Renal cortex interstitium (tissue), 11 donors: ENCODE measurements around the gene LPIN1. TPM values are rescaled to one million over a fixed set of nuclear protein-coding genes. Genes with fewer than 3 reads are reported as not detected.
"Not testable (repeated sequence)": the region's sequence is repeated elsewhere in the genome, so short reads cannot be mapped to it uniquely, and the experiment has no call there.

Experiments used
- DNase-seq, 11 donors: peaks; one replicate each; pipeline ENCODE4 v3.0.0-alpha.2; 2013; ENCODE audit warnings: low read depth in 9 of 11, low spot score in 4 of 11; ENCODE audit errors: extremely low read depth in 1 of 11
- polyA plus RNA-seq, 3 donors: library from polyadenylated mRNA; unstranded; fragments of 120-200 nt; gene quantifications; one replicate each; pipeline ENCODE4 v1.2.1, GENCODE V29; 2013; ENCODE audit not compliant: insufficient read length in 3 of 3

LPIN1 gene
- polyA plus RNA-seq, 3 donors, result 19.8 to 26.4 (median 22.5) TPM

GRCh38 chr2:11796190-11797171 is 50.0 kb downstream of the LPIN1 start:
- no peak for DNase-seq

- no peak for DNase-seq
These were observed 51.4 kb downstream of the LPIN1 start for GRCh38 chr2:11797846-11798245.

DNA sequence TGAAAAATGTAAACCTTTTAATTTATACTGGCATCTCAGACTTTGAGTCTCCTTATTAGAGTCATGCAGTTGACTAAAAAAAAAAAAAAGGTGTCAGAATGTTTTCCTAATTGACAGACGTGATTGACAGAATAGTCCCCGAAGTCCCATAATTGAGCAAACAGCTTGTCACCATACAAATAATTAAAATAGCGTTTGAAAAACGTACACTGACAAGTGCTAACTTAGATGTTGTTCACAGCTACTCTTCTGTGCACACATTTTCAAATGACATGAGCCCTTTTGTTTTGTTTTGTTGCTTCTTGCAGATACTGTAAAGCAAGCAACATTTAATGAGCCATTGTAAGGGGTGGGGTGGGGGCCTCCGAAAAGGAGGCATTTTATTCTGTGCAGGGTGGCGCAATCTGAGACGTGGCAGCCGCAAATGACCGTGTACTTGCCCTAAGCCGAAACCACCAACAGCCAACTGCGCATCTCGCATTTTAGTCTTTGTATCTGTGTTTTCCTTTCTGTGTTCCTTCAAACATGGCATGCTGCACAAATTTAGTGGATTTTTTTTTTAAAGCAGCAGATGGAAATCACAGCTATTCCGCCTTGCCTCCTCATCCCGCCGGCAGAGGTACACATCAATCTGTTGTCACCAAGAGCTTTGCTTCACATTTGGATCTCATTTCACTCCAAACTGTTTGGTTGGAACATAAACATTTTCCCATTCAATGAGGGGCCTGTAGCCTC is 52.4 kb downstream of the LPIN1 start:
- DNase-seq, result no peak

DNA sequence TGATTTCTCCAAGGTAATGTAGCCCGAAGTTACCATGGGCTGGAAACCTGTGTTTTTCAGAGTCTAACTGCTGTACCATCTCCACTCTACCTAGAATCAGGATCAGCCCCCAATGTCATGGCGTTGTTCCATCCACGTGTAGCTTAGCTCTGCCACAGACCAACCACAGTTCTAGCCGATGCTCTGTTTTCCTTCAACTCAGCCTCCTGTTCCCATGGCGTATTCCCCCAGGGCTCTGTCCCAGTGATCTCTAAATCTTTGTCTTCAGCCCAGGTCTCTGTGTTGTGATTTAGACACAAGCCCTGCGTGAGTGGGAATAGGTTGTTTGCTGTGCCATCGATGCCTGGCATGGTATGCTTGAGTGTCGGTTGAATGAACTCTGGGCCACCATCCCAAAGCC is 53.4 kb downstream of the LPIN1 start:
- no peak for DNase-seq

- no peak for DNase-seq
These were observed 56.4 kb downstream of the LPIN1 start for GRCh38 chr2:11802782-11803191.

GRCh38 chr2:11805024-11805423 is 58.6 kb downstream of the LPIN1 start:
- no peak for DNase-seq

DNA sequence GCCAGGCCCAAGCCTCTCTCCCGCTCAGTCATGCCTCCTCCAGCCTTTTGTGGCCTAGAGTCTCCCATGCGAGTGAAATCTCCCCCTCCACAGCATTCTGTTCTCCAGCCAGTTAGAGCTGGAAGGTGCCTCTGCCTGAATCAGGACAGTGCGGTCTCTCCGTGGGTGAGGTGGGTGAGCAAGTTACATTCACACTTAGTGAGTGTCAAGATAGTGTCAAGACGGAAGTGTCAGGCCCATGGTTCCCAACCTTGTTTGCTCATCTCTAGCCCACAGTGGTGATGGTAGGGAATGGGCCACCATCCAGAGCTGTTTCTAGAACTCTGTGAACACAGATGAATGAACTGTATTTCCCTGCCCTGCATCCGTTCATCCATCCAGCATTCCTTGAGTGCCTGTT is 59.5 kb downstream of the LPIN1 start:
- no peak for DNase-seq

GRCh38 chr2:11807156-11808015 is 61.0 kb downstream of the LPIN1 start:
- no peak for DNase-seq

DNA sequence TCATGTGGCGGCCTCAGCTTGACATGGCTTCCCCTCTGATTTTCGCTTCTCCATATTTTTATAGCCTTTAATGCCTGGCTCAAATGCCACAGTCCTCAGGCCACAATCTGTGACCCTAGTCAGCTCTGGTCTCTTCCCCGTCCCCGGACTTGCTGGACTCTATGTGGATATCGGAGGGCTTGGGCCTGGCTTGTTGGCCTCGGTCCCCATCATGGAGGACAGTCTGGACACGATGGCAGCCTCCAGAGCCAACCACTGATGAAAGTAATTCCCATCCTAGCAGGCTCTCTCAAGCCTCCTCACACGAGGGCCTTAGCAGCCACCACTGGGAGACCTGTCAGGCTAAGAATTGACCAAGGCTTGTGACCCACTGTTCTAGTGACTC is 61.6 kb downstream of the LPIN1 start:
- DNase-seq, result no peak

DNA sequence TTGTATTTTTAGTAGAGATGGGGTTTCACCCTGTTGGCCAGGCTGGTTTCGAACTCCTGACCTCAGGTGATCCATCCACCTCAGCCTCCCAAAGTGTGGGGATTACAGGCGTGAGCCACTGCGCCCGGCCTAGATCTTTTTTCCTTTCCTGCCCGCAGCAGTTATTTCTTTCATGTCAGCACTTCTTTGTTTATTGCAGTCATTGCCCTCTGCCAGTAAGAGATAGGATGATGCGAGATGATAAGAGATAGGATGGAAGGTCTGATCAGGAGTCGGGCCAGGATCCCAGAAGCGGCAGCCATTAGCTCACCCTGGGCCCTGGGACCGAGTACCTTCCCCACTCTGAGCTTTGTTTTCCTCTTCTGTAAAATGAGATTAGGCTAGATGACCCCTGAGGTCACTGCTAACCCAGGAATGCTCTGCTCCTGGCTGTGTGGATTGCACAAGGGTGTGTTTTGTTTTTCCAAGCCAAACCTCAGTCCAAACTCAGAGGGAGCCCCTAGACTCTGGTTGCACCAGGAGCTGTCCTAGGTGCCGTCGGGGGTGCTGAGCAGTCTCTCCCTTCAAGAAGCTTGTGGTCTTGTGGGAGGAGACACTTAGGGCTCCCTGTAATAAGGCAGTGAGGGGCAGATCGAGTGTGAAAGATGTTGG is 63.3 kb downstream of the LPIN1 start:
- no peak for DNase-seq

DNA sequence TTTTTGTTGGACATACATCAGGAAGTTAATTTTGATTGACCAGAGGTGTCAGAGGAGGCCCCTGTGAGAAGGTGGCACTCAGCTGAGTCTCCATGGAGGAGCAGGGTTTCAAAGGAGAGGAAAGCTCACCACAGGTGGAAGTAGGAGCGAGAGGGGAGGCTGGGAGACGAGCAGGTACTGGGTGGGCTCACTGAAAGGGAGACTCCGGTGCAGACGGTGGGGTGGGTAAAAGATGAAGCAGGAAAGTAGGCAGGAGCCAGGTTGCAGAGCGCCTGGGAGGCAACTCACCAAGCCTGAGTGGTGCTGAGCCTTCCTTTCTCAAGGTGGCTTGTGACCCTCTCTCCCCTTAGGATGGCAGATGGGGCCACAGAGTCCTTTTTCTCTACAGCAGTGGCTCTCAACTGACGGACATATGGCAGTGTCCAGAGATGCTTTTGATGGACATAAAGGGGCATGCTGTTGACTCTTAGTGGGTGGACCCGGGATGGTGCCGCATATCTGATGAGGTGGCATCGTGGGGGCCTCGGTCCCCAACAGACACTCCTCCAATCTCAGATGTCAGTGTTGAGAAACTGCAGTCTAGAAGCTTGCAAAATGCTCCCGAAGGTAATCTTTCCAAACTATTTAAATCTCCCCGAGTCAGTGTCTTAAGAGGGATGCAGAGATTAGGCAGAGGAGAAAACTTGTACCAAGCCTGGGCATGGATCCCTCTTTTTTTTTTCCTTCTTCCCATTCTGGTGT is 64.0 kb downstream of the LPIN1 start:
- no peak for DNase-seq

DNA sequence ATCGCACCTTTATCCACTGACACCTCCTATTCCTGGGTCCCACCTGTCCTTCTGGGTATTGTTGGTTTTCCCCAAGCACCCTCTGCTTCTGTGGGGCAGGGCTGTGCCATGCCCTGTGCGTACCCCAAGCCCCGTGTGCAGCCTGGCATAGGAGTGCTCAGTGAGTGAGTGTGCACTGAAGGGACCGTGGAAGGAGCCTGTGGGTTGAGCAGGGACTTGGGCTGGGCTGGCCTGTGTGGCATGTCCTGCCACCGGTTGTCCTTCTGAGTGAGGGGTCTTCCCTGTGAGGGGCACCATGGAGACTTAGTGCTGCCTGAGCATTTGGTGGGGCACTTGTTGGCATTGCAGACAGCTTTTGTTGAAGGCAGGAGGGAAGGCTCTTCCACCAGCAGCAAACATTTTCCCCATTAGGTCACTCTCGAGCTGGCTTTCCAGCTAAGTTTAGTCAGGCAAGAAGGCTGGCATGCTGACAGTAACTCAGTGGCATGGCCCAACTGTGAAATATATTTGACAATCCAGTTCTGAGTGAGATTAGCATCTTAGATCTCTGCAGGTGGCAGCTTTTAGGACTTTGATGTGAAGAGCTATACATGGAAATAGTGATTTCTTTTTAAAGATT is 64.7 kb downstream of the LPIN1 start:
- DNase-seq, result no peak

DNA sequence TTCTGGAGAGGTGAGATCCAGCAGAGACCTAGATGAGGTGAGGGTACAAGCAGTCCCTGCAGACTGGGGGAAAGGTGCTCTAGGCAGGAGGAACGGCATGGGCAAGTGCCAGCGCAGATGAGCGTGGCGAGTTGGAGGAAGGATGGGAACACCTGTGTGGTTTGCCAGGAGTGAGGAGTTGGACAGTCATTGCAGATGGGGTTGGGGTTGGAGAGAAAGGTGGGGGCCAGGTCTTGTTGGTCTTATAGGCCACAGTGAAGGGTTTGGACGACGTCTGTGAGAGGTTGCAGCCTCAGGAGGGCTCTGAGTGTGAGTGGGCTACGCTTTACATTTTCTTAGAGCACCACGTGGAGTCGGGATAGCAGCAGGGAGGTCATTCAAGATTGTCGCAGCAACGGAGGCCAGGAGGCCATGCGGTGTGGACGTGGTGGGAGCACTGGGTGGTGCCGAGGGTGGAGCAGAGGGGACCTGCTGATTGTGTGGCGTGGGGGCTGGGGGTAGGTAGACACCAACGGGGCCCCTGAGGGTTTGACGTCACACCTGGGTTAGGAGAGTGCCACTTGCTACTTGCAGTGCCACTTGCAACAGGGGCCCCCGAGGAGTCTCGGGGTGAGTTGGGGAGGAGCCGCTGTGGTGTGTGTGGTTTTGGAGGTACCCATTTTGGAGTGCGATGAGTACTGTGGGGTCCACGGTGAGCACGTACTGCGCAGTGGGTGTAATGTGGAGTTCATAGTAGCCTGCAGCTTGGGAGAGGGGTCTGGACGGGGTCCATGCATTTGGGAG is 66.2 kb downstream of the LPIN1 start:
- no peak for DNase-seq

- DNase-seq, result not testable (repeated sequence)
These were observed 66.9 kb downstream of the LPIN1 start for GRCh38 chr2:11813345-11813744.

DNA sequence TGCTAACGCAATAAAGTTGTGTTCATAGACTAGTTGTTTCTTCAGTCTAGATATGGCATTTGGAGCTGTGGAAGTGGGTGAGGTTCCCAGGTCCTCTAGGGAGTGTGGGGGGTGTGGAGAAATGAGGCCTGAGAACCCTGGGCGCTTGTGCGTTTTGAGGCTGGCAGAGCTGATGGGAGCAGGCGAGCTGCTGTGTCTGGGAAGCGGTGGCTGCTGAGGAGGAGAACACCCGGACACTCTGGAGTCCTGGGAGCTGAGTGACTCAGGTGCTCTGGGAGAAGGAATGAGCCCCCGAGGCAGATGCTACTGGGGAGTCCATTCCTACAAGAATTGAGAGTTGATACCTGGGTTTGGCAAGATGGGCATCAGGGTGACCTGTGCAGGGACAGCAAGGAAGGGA is 67.5 kb downstream of the LPIN1 start:
- DNase-seq, result no peak

DNA sequence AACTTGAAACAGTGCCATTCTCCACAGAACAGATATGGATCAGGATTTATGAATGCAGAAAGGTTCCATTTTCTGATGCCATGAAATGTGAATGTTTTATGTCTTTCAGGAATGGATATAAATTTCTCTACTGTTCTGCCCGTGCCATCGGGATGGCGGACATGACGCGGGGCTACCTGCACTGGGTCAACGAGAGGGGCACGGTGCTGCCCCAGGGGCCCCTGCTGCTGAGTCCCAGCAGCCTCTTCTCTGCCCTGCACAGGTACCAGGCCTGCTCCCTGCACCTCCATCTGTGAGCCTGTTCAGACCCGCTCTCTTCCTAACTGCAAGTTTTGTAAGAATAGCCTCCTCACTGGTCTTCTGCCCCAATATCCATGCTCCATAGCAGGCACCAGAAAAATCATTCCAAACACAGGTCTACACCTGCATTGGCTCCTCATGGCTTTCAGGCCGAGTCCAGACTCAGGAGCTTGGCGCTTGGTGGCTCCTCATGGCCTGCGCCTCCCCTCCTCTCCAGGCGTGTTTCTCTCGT is 68.6 kb downstream of the LPIN1 start:
- no peak for DNase-seq

DNA sequence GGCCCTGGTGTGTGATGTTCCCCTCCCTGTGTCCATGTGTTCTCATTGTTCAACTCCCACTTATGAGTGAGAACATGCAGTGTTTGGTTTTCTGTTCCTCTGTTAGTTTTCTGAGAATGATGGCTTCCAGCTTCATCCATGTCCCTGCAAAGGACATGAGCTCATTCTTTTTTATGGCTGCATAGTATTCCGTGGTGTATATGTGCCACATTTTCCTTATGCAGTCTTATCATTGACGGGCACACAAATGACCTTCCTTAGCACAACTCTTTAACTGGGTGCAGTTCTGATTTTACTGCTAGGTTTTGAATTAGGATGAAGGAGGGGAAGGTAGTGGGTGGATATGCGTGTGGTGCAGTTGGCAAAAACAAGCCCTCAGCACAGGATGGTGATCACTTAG is 70.5 kb downstream of the LPIN1 start:
- DNase-seq, result not testable (repeated sequence)
